ENCODE results near the gene ATF6.

ATF6 gene

GRCh38 chr1:161887730-161888287 lies 121.7 kb downstream of the ATF6 start:
- DNase-seq (ENCODE audit: low read depth): no peak

GRCh38 chr1:161890574-161890973 lies 124.5 kb downstream of the ATF6 start:
- no peak for DNase-seq (ENCODE audit: low read depth)

GRCh38 chr1:161899091-161899490 lies 133.0 kb downstream of the ATF6 start:
- no peak for DNase-seq (ENCODE audit: low read depth)

GRCh38 chr1:161900160-161900559 lies 134.0 kb downstream of the ATF6 start:
- no peak for DNase-seq (ENCODE audit: low read depth)

GRCh38 chr1:161902182-161902581 lies 136.1 kb downstream of the ATF6 start:
- DNase-seq (ENCODE audit: low read depth): no peak

- DNase-seq (ENCODE audit: low read depth): no peak
Measured at GRCh38 chr1:161905269-161905884, 139.3 kb downstream of the ATF6 start.

GRCh38 chr1:161907265-161907664 lies 141.1 kb downstream of the ATF6 start:
- DNase-seq (ENCODE audit: low read depth): no peak

GRCh38 chr1:161908264-161908663 lies 142.1 kb downstream of the ATF6 start:
- no peak for DNase-seq (ENCODE audit: low read depth)

- no peak for DNase-seq (ENCODE audit: low read depth)
Measured at GRCh38 chr1:161910604-161911003, 144.5 kb downstream of the ATF6 start.

- DNase-seq (ENCODE audit: low read depth): no peak
Measured at GRCh38 chr1:161913482-161914140, 147.5 kb downstream of the ATF6 start.

GRCh38 chr1:161914595-161914994 lies 148.5 kb downstream of the ATF6 start:
- no peak for DNase-seq (ENCODE audit: low read depth)

- no peak for DNase-seq (ENCODE audit: low read depth)
Measured at GRCh38 chr1:161915051-161915503, 149.0 kb downstream of the ATF6 start.

GRCh38 chr1:161915978-161916377 lies 149.9 kb downstream of the ATF6 start:
- no peak for DNase-seq (ENCODE audit: low read depth)

- no peak for DNase-seq (ENCODE audit: low read depth)
Measured at GRCh38 chr1:161919229-161919628, 153.1 kb downstream of the ATF6 start.

- no peak for DNase-seq (ENCODE audit: low read depth)
Measured at GRCh38 chr1:161921491-161921890, 155.4 kb downstream of the ATF6 start.

GRCh38 chr1:161921990-161922389 lies 155.9 kb downstream of the ATF6 start:
- DNase-seq (ENCODE audit: low read depth): no peak

GRCh38 chr1:161928056-161928455 lies 161.9 kb downstream of the ATF6 start:
- DNase-seq (ENCODE audit: low read depth): no peak

- no peak for DNase-seq (ENCODE audit: low read depth)
Measured at GRCh38 chr1:161929137-161929536, 163.0 kb downstream of the ATF6 start.

GRCh38 chr1:161930064-161930463 lies 163.9 kb downstream of the ATF6 start:
- no peak for DNase-seq (ENCODE audit: low read depth)

GRCh38 chr1:161932668-161933067 lies 166.5 kb downstream of the ATF6 start:
- DNase-seq (ENCODE audit: low read depth): no peak

- no peak for DNase-seq (ENCODE audit: low read depth)
Measured at GRCh38 chr1:161933592-161934588, 167.8 kb downstream of the ATF6 start.

- no peak for DNase-seq (ENCODE audit: low read depth)
Measured at GRCh38 chr1:161935264-161935663, 169.1 kb downstream of the ATF6 start.

All from activated T-cell treated with anti-CD3 and anti-CD28 coated beads for 1 hour (primary cell).